Ishikawa (cell line): ENCODE measurements around the gene DEAF1.

Experiments
- CEBPB ChIP-seq: IDR thresholded peaks from 2 replicates; pipeline ENCODE4 v1.6.1; 2012
- CREB1 ChIP-seq: IDR thresholded peaks from 2 replicates; pipeline ENCODE4 v1.6.1; 2012; ENCODE audit warnings: low read depth
- EGR1 ChIP-seq: IDR thresholded peaks from 2 replicates; pipeline ENCODE4 v1.6.1; 2012
- EP300 ChIP-seq: IDR thresholded peaks from 2 replicates; pipeline ENCODE4 v1.6.1; 2012; ENCODE audit warnings: borderline replicate concordance
- FOXM1 ChIP-seq: IDR thresholded peaks from 2 replicates; pipeline ENCODE4 v1.6.1; 2012; ENCODE audit warnings: low read depth, borderline replicate concordance
- MAX ChIP-seq: IDR thresholded peaks from 2 replicates; pipeline ENCODE4 v1.6.1; 2012
- NFIC ChIP-seq: IDR thresholded peaks from 2 replicates; pipeline ENCODE4 v1.6.1; 2012
- RAD21 ChIP-seq: IDR thresholded peaks from 2 replicates; pipeline ENCODE4 v1.6.1; 2012; ENCODE audit warnings: low read depth
- REST ChIP-seq: IDR thresholded peaks from 2 replicates; pipeline ENCODE4 v1.6.1; 2012; ENCODE audit warnings: low read depth, mild to moderate bottlenecking
- TAF1 ChIP-seq: IDR thresholded peaks from 2 replicates; pipeline ENCODE4 v1.6.1; 2012; ENCODE audit warnings: low read depth, mild to moderate bottlenecking
- TCF12 ChIP-seq: IDR thresholded peaks from 2 replicates; pipeline ENCODE4 v1.6.1; 2012; ENCODE audit warnings: low read depth
- TEAD4 ChIP-seq: IDR thresholded peaks from 2 replicates; pipeline ENCODE4 v1.6.1; 2012
- USF1 ChIP-seq: IDR thresholded peaks from 2 replicates; pipeline ENCODE4 v1.6.1; 2012
- YY1 ChIP-seq: IDR thresholded peaks from 2 replicates; pipeline ENCODE4 v1.6.1; 2012; ENCODE audit warnings: low read depth
- ZBTB7A ChIP-seq: IDR thresholded peaks from 2 replicates; pipeline ENCODE4 v1.6.1; 2012; ENCODE audit warnings: low read depth

Gene DEAF1

GRCh38 chr11:608791-609251 is 86.2 kb downstream of the DEAF1 start:
- no peak for TF ChIP-seq EP300
- no peak for TF ChIP-seq ZBTB7A
- no peak for TF ChIP-seq EGR1
- TF ChIP-seq TCF12, result no peak
- TF ChIP-seq MAX, result no peak
- TF ChIP-seq TAF1, result no peak
- no peak for TF ChIP-seq NFIC
- no peak for TF ChIP-seq CEBPB
- no peak for TF ChIP-seq RAD21
- no peak for TF ChIP-seq REST

- TF ChIP-seq YY1 (no peak), CEBPB (no peak), TAF1 (no peak), NFIC (no peak), ZBTB7A (no peak), REST (no peak), TCF12 (no peak)
Observed at GRCh38 chr11:607971-608659, 86.9 kb downstream of the DEAF1 start.

GRCh38 chr11:607020-607780 is 87.8 kb downstream of the DEAF1 start:
- TF ChIP-seq EP300 (0 out of 2 replicates have a peak, but pooled peaks have one; percentile 15), TCF12 (no peak)

GRCh38 chr11:606245-606644 is 88.8 kb downstream of the DEAF1 start:
- TF ChIP-seq ZBTB7A, result no peak
- TF ChIP-seq YY1, result no peak
- TF ChIP-seq EGR1, result no peak; the same call in 1 of the 2 replicates
- TF ChIP-seq EP300, result peak; percentile 37; the same call in 1 of the 2 replicates
- TF ChIP-seq USF1, result no peak; the same call in 1 of the 2 replicates
- TF ChIP-seq CREB1, result 0 out of 2 replicates have a peak, but pooled peaks have one; percentile 36
- peak; percentile 78 for TF ChIP-seq NFIC
- no peak for TF ChIP-seq TEAD4
- TF ChIP-seq CEBPB, result no peak; the same call in 1 of the 2 replicates
- TF ChIP-seq REST, result no peak
- no peak for TF ChIP-seq TAF1
- TF ChIP-seq FOXM1, result no peak
- peak; percentile 40; the same call in 1 of the 2 replicates for TF ChIP-seq TCF12
- peak; percentile 8; the same call in 1 of the 2 replicates for TF ChIP-seq MAX
- TF ChIP-seq RAD21, result no peak
